D341Med (cell line): ENCODE measurements around the gene HS6ST1.
"Not testable (repeated sequence)": the region's sequence is repeated elsewhere in the genome, so short reads cannot be mapped to it uniquely, and the experiment has no call there.

Source experiments
- DNase-seq: peaks from one replicate; pipeline ENCODE4 v3.0.0; 2012; ENCODE audit warnings: low spot score

HS6ST1 gene

GRCh38 chr2:128268611-128269010 is 50.1 kb downstream of the HS6ST1 start:
- DNase-seq, result not testable (repeated sequence)

DNA sequence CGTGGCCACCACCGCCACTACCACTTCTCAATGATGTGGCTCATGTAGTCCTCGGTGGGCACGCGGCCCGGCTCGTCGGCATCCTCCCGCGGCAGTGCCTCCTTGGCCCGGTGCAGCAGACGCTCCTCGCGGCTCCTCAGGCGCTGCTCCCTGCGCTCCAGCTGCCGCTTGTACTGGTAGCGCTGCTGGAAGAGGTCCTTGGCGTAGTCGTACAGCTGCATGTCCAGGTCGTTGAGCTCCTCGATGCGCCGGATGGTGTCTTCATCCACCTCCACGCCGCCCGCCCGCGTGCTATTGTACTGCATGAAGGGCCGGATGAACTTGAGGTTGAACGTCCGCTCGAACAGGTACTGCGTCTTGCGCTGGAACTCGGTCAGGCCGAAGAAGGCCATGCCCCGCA is 50.5 kb downstream of the HS6ST1 start:
- not testable (repeated sequence) for DNase-seq

GRCh38 chr2:128267649-128268048 is 51.0 kb downstream of the HS6ST1 start:
- not testable (repeated sequence) for DNase-seq

DNA sequence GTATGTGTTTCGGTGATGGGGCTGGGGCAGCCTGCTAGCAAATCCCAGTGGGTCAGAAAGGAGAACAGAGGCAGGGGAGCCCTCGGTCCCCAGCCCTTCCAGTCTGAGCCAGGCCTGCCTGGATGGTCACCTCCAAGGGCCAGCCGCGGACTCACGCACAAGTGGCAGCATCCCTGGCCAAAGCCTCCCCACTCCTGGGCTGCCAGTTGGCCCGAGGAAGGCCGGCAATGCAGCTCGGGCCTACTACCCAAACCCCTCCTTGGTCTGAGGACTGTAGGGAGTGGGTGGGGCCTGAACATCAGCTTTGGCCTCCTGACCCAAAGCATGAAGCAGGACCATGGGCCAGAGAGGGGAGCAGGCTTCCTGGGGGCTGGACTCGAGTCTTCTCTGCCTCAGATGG is 51.5 kb downstream of the HS6ST1 start:
- not testable (repeated sequence) for DNase-seq

- not testable (repeated sequence) for DNase-seq
These were observed 52.2 kb downstream of the HS6ST1 start for GRCh38 chr2:128266463-128266862.

- DNase-seq, result not testable (repeated sequence)
These were observed 53.1 kb downstream of the HS6ST1 start for GRCh38 chr2:128265608-128265993.

- DNase-seq, result no peak
These were observed 53.6 kb downstream of the HS6ST1 start for GRCh38 chr2:128264881-128265607.

- DNase-seq, result no peak
These were observed 54.8 kb downstream of the HS6ST1 start for GRCh38 chr2:128263902-128264331.

GRCh38 chr2:128262315-128263253 is 56.1 kb downstream of the HS6ST1 start:
- DNase-seq, result peak; percentile 21

GRCh38 chr2:128261245-128262128 is 57.2 kb downstream of the HS6ST1 start:
- peak; percentile 29 for DNase-seq

DNA sequence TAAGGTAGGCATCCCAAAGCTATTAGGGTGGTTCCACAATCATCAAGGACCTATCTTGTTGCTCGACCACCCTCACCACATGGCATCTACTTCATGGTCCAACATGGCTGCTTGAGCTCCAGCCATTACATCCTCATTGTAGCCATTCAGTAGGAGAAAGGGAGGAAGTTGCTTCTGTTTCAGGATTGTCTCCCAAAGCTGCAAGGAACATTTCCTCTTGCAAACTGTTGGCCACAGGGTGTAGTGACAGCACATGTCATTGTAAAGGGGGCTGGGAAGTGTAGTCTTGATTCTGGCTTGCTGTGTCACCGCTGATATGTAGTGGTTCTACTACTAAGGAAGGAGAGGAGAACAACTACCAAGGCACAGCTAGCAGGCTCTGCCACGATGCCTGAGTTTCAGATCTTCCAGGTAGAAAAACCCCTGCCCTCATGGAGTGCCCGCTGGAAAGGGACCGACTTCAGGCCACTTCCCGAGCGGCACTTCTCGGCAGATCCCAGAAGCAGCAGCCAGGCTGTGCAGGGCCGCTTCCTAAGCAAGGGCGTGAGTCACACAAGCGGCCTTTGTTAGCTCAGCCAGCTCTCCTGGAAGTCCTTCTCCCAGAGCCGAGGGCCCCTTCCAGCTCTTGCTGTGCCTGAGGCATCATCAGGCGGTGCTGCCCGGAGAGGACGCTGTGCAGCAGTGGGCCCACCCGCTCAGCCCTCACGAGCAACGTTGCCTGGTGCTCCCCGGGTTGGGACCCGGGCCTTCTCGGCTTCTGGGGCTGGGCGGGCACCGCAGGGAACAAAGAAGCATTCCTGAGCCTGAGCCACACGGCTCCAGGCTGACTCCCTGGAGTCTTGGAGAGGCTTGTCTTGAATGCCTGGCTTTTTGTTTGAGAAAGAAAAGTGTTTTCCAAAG is 58.2 kb downstream of the HS6ST1 start:
- DNase-seq, result peak; percentile 24

- no peak for DNase-seq
These were observed 59.1 kb downstream of the HS6ST1 start for GRCh38 chr2:128259585-128259984.

- DNase-seq, result no peak
These were observed 60.5 kb downstream of the HS6ST1 start for GRCh38 chr2:128258218-128258617.

DNA sequence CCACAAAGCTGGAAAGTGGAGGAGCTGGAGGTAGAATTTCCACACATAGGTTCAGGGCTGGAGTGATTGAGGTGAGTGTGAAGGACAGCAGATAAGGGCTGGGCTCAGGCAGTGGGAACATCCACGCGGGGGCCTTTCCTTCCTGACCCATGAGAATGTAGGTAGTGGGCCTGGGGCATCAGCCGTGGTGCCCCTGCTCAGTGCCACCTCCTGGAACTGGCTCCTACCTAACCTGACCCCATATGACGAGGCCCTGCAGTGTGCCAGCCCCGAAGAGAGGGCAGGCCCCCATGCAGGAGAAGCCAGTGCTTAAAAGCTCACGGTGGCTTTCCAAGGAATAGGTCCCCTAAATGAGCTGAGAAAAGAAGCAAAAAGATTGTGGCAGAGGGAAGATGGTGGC is 66.2 kb downstream of the HS6ST1 start:
- DNase-seq, result no peak

- not testable (repeated sequence) for DNase-seq
These were observed 66.6 kb downstream of the HS6ST1 start for GRCh38 chr2:128252086-128252485.

DNA sequence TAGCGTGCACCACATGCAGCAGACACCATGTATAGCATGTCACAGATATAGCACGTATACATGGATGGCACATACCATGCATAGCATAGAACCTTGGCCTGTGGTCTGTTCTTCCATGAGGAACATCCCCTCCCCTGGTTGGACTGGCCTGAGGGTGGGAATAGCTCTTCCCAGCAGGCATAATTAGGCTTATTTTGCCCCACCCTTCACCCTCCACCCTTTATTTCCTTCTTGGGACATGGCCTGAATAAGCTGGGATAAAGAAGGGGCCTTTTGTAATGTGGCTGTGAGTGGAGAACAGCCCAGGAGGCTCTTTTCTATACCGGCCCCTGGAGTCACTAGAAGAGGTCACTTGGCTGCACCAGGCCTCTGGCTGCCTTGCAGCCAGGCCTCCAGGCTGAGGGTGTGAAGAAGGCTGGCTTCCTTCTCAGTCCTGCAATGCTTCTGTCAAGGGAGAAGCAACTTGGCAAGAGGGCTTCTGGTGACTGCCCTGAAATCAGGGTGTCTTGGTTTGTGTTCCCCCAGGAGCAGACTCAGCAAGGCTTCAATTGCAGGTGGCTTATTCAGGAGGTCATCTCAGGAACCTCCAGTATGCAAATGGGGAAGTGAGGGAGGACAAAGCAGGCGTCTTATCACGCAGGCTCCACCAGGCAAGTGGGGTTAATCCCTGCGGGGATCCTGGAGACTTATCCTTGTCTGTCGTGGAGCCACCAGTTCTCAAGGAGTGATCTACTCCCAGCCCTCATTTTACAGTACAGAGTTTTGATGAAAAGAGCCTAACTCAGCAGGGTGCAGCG is 68.2 kb downstream of the HS6ST1 start:
- DNase-seq, result no peak

- no peak for DNase-seq
These were observed 69.1 kb downstream of the HS6ST1 start for GRCh38 chr2:128249555-128249954.

DNA sequence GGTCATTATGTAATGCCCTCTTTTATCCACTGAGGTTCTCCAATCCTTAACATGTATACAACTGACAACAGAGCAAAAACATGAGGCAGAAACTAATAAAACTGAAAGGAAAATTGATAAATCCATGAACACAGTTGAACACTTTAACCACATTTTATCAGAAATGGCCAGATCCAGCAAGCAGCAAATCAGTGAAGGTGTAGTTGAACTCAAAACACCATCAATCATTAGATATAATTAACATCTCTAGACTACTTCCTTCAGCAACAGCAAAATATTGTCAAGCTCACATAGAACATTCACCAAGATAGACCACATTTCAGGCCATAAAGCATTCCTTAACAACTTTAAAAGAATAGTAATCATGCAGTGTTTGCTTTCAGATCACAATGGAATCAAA is 72.9 kb downstream of the HS6ST1 start:
- no peak for DNase-seq

DNA sequence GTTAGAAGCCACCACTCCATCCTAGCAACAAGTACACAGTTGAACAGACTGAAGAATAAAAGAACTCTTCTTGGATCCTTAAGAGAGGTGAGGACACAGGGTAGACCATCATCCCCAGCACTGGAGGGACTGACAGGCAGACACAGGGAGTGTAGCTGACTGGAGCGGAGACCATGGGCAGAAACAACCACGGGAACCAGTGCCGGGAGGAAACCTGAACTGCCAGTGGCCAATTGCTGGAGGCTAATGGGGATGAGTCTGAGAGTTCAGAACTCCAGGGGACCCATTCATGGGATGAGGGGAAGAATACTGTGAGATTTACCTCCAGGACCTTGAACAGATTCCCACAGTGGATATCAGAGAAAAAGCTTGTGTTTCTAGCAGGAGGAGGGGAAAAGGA is 76.8 kb downstream of the HS6ST1 start:
- no peak for DNase-seq
